Measurements from ENCODE around the gene ARL5B. TPM values are rescaled to one million over a fixed set of nuclear protein-coding genes. Genes with fewer than 3 reads are reported as not detected.

Gene ARL5B
- total and polyA plus RNA-seq, 9 of the 15 experiments (the other 6 are each of a cell fraction or from before 2014, with no cell fraction given) = 4.1 to 22.2 (median 15.1) TPM

DNA sequence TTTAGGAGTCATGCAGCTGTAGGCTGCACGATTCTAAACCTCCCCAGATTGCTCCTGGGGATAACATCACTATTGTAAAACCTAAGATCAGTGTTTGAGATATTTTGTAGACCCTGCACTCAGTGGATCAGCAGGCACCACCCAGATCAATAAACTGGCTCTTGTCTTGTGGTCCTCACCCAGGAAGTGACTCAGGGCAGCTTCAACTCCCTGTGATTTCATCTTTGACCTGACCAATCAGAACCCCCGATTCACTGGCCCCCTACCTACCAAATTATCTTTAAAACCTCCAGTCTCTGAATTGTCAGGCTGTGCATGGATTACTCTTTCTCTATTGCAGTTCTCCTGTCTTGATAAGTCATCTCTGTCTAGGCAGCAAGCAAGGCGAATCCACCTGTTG, 25.7 kb downstream of the ARL5B start (continued):
- TF ChIP-seq, protein P1, sequence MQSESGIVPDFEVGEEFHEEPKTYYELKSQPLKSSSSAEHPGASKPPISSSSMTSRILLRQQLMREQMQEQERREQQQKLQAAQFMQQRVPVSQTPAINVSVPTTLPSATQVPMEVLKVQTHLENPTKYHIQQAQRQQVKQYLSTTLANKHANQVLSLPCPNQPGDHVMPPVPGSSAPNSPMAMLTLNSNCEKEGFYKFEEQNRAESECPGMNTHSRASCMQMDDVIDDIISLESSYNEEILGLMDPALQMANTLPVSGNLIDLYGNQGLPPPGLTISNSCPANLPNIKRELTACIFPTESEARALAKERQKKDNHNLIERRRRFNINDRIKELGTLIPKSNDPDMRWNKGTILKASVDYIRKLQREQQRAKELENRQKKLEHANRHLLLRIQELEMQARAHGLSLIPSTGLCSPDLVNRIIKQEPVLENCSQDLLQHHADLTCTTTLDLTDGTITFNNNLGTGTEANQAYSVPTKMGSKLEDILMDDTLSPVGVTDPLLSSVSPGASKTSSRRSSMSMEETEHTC (IDR thresholded peaks at IDR 0.05) = no peak

DNA sequence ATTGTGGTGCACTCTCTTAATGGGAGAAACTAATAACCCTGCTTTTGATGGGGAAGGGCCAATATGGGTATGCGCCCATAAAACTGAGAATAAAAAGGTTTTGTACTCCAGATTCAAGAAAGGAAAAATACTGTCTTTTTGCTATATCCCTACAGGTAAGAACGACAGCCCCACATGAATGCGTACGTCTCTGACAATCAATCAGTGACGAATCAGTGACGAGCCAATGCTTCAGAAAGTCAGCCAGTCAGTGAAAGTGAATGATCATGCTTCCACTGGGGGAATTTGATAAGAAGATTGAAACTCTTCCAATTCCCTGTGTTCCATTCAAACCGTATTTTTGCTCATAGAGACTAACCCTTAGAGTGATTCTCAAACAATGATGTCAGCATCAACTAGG, 26.3 kb downstream of the ARL5B start:
- Histone ChIP-seq H4K20me1 (replicated peaks; ENCODE audit: control insufficient read depth, insufficient read depth, low read length) (no peaks in the 10 kb centered on the region), H3K9me1 (ENCODE audit: control insufficient read depth, insufficient read depth, low read length) (no peaks in the 10 kb centered on the region), H3K9ac (ENCODE audit: insufficient read depth in 1 of 2, low read depth in 2 of 2, low read length in 2 of 2) (no peak overlapping the region), H3K36me3 (ENCODE audit: control insufficient read depth, insufficient read depth, low read length) (no peaks in the 10 kb centered on the region), H2AFZ (ENCODE audit: low read depth, low read length) (no peak overlapping the region), H3K4me2 (ENCODE audit: insufficient read depth, low read length) (no peak overlapping the region), H3K4me1 (replicated peaks in 1 of 2; ENCODE audit: control insufficient read depth in 2 of 2, insufficient read depth in 2 of 2, low read length in 2 of 2) (no peaks in the 10 kb centered on the region; a peak in 1 of 5 replicates), H3K9me3 (replicated peaks; ENCODE audit: control insufficient read depth, insufficient read depth, low read depth, low read length) (no peaks in the 10 kb centered on the region), H3K27ac (ENCODE audit: extremely low read depth, low read depth, low read length) (no peak overlapping the region), H3K27me3 (ENCODE audit: control insufficient read depth in 2 of 2, insufficient read depth in 2 of 2, low read length in 2 of 2) (peaks cover 0 to 5% of the 10 kb centered on the region in 2 experiments; a peak in 2 of 5 replicates), H3K4me3 (no peak overlapping the region), H3K79me2 (ENCODE audit: control insufficient read depth, insufficient read depth, low read length) (no peaks in the 10 kb centered on the region)
- DNase-seq (ENCODE audit: extremely low read depth in 1 of 4, low spot score in 3 of 4) (no peak), ATAC-seq (no peak), FAIRE-seq (no peak)
- no TSS peak for BruUV-seq (replicated peaks)
- intact Hi-C loops (cut with micrococcal nuclease) (no loop called here), in situ Hi-C loops (cut with MboI) (no loop called here)
- CTCF ChIA-PET (ENCODE audit: low intra/inter-chr PET ratio) = no interaction called here
- POLR2A ChIA-PET = interaction anchor here (0.6 kb wide), 1 partner anchor 1138 kb away, joined by 3 read pairs; no protein-coding TSS in a partner anchor
- 0% methylated on average over 7 of the region's 7 CpGs for WGBS (ENCODE audit: insufficient coverage, low coverage, missing lambda C conversion rate)
- TF ChIP-seq ZNF696 (CRISPR knock-in tag; conservative IDR thresholded peaks at IDR 0.05) (no peak), DNMT1 (IDR thresholded peaks at IDR 0.05) (no peak), TEAD2 (tag; IDR thresholded peaks at IDR 0.05) (no peak), ZNF311 (CRISPR knock-in tag; IDR thresholded peaks at IDR 0.05) (no peak), ZNF282 (CRISPR knock-in tag; IDR thresholded peaks at IDR 0.05) (no peak), ZNF699 (CRISPR knock-in tag; IDR thresholded peaks at IDR 0.05; ENCODE audit: insufficient replicate concordance) (no peak), NCOA2 (IDR thresholded peaks at IDR 0.05; ENCODE audit: partially characterized antibody in 2 of 2) (no peak)
- TF ChIP-seq, protein P2, sequence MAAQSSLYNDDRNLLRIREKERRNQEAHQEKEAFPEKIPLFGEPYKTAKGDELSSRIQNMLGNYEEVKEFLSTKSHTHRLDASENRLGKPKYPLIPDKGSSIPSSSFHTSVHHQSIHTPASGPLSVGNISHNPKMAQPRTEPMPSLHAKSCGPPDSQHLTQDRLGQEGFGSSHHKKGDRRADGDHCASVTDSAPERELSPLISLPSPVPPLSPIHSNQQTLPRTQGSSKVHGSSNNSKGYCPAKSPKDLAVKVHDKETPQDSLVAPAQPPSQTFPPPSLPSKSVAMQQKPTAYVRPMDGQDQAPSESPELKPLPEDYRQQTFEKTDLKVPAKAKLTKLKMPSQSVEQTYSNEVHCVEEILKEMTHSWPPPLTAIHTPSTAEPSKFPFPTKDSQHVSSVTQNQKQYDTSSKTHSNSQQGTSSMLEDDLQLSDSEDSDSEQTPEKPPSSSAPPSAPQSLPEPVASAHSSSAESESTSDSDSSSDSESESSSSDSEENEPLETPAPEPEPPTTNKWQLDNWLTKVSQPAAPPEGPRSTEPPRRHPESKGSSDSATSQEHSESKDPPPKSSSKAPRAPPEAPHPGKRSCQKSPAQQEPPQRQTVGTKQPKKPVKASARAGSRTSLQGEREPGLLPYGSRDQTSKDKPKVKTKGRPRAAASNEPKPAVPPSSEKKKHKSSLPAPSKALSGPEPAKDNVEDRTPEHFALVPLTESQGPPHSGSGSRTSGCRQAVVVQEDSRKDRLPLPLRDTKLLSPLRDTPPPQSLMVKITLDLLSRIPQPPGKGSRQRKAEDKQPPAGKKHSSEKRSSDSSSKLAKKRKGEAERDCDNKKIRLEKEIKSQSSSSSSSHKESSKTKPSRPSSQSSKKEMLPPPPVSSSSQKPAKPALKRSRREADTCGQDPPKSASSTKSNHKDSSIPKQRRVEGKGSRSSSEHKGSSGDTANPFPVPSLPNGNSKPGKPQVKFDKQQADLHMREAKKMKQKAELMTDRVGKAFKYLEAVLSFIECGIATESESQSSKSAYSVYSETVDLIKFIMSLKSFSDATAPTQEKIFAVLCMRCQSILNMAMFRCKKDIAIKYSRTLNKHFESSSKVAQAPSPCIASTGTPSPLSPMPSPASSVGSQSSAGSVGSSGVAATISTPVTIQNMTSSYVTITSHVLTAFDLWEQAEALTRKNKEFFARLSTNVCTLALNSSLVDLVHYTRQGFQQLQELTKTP (IDR thresholded peaks at IDR 0.05; ENCODE audit: low read depth in 1 of 2, partially characterized antibody in 2 of 2) = no peak
- TF ChIP-seq, protein P3, sequence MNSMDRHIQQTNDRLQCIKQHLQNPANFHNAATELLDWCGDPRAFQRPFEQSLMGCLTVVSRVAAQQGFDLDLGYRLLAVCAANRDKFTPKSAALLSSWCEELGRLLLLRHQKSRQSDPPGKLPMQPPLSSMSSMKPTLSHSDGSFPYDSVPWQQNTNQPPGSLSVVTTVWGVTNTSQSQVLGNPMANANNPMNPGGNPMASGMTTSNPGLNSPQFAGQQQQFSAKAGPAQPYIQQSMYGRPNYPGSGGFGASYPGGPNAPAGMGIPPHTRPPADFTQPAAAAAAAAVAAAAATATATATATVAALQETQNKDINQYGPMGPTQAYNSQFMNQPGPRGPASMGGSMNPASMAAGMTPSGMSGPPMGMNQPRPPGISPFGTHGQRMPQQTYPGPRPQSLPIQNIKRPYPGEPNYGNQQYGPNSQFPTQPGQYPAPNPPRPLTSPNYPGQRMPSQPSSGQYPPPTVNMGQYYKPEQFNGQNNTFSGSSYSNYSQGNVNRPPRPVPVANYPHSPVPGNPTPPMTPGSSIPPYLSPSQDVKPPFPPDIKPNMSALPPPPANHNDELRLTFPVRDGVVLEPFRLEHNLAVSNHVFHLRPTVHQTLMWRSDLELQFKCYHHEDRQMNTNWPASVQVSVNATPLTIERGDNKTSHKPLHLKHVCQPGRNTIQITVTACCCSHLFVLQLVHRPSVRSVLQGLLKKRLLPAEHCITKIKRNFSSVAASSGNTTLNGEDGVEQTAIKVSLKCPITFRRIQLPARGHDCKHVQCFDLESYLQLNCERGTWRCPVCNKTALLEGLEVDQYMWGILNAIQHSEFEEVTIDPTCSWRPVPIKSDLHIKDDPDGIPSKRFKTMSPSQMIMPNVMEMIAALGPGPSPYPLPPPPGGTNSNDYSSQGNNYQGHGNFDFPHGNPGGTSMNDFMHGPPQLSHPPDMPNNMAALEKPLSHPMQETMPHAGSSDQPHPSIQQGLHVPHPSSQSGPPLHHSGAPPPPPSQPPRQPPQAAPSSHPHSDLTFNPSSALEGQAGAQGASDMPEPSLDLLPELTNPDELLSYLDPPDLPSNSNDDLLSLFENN (IDR thresholded peaks at IDR 0.05; ENCODE audit: low read depth in 2 of 2, low read length in 2 of 2) = no peak
